T-helper 22 cell (primary cell): ENCODE results near the gene LPP.
"Not testable (repeated sequence)": the region's sequence is repeated elsewhere in the genome, so short reads cannot be mapped to it uniquely, and the experiment has no call there.

Source experiments
- DNase-seq: peaks from one replicate; pipeline ENCODE4 v3.0.0-alpha.2; 2020; ENCODE audit warnings: low read depth

Gene LPP

GRCh38 chr3:188589771-188590170, 435.8 kb downstream of the LPP start:
- DNase-seq, result no peak

- no peak for DNase-seq
Measured at GRCh38 chr3:188590557-188590956, 436.6 kb downstream of the LPP start.

- DNase-seq, result no peak
Measured at GRCh38 chr3:188594139-188594538, 440.2 kb downstream of the LPP start.

- no peak for DNase-seq
Measured at GRCh38 chr3:188595890-188596376, 442.0 kb downstream of the LPP start.

- no peak for DNase-seq
Measured at GRCh38 chr3:188598894-188599293, 444.9 kb downstream of the LPP start.

- DNase-seq, result no peak
Measured at GRCh38 chr3:188602111-188602510, 448.2 kb downstream of the LPP start.

GRCh38 chr3:188602620-188603019, 448.7 kb downstream of the LPP start:
- DNase-seq, result no peak

GRCh38 chr3:188604651-188605050, 450.7 kb downstream of the LPP start:
- no peak for DNase-seq

- no peak for DNase-seq
Measured at GRCh38 chr3:188605231-188605630, 451.3 kb downstream of the LPP start.

GRCh38 chr3:188605905-188606304, 451.9 kb downstream of the LPP start:
- DNase-seq, result no peak

- DNase-seq, result no peak
Measured at GRCh38 chr3:188607805-188608315, 453.9 kb downstream of the LPP start.

GRCh38 chr3:188608401-188608800, 454.4 kb downstream of the LPP start:
- DNase-seq, result no peak

GRCh38 chr3:188613721-188614120, 459.8 kb downstream of the LPP start:
- not testable (repeated sequence) for DNase-seq

- DNase-seq, result no peak
Measured at GRCh38 chr3:188617270-188617669, 463.3 kb downstream of the LPP start.

- no peak for DNase-seq
Measured at GRCh38 chr3:188617988-188618701, 464.2 kb downstream of the LPP start.

- no peak for DNase-seq
Measured at GRCh38 chr3:188620752-188621151, 466.8 kb downstream of the LPP start.

GRCh38 chr3:188624384-188624783, 470.4 kb downstream of the LPP start:
- DNase-seq, result no peak

- no peak for DNase-seq
Measured at GRCh38 chr3:188624828-188625227, 470.9 kb downstream of the LPP start.

- no peak for DNase-seq
Measured at GRCh38 chr3:188627652-188628051, 473.7 kb downstream of the LPP start.

- no peak for DNase-seq
Measured at GRCh38 chr3:188631291-188632010, 477.5 kb downstream of the LPP start.

- DNase-seq, result no peak
Measured at GRCh38 chr3:188633206-188633605, 479.2 kb downstream of the LPP start.

- no peak for DNase-seq
Measured at GRCh38 chr3:188634285-188634684, 480.3 kb downstream of the LPP start.
